ENCODE data around the gene ATP2B3. TPM values are rescaled to one million over a fixed set of nuclear protein-coding genes. Genes with fewer than 3 reads are reported as not detected.

ATP2B3 gene
- polyA plus RNA-seq, 1 donor from 2014 or later, result 5.3 TPM

GRCh38 chrX:153573984-153574383, 56.5 kb downstream of the ATP2B3 start:
- no peak for TF ChIP-seq SMC3 (conservative IDR thresholded peaks at IDR 0.05; ENCODE audit: poor library complexity)
- no peak for TF ChIP-seq TAF1 (IDR thresholded peaks at IDR 0.05; ENCODE audit: low read depth)
- no peak for TF ChIP-seq MXI1 (conservative IDR thresholded peaks at IDR 0.05; ENCODE audit: poor library complexity, severe bottlenecking)
- TF ChIP-seq REST (IDR thresholded peaks at IDR 0.05; ENCODE audit: borderline replicate concordance), result no peak
- TF ChIP-seq EP300 (conservative IDR thresholded peaks at IDR 0.05; ENCODE audit: poor library complexity, severe bottlenecking), result no peak
- no peak for TF ChIP-seq CTCF (IDR thresholded peaks at IDR 0.05; ENCODE audit: poor library complexity, severe bottlenecking)
- no peak for TF ChIP-seq RAD21 (conservative IDR thresholded peaks at IDR 0.05)
- no peak for TF ChIP-seq POLR2AphosphoS5 (IDR thresholded peaks at IDR 0.05)
- no peak for TF ChIP-seq EZH2 (IDR thresholded peaks at IDR 0.05; ENCODE audit: borderline replicate concordance, insufficient read depth, low read length, poor library complexity, severe bottlenecking)
- H3K27me3 ChIP-seq (ENCODE audit: insufficient read depth, low read depth, low read length), result no peaks in the 10 kb centered on the region
- no peak overlapping the region for H3K27ac ChIP-seq (ENCODE audit: low read length)
- no peak overlapping the region for H3K4me2 ChIP-seq (ENCODE audit: low read length)
- H3F3A ChIP-seq (ENCODE audit: insufficient read depth, low read length, poor library complexity, severe bottlenecking), result no peaks in the 10 kb centered on the region
- H3K79me2 ChIP-seq (replicated peaks; ENCODE audit: insufficient read depth, low read length), result no peaks in the 10 kb centered on the region
- H3K4me3 ChIP-seq (ENCODE audit: low read length), result no peak overlapping the region
- no peaks in the 10 kb centered on the region for H4K20me1 ChIP-seq (ENCODE audit: insufficient read depth)
- no peaks in the 10 kb centered on the region for H3K9me3 ChIP-seq (ENCODE audit: low read length)
- H2AFZ ChIP-seq (ENCODE audit: low read depth, low read length), result no peak overlapping the region
- H3K36me3 ChIP-seq (ENCODE audit: insufficient read depth, low read length), result no peaks in the 10 kb centered on the region
- H3K9ac ChIP-seq (ENCODE audit: low read length), result no peak overlapping the region
- H3K9me2 ChIP-seq (ENCODE audit: insufficient read depth, low read length), result no peaks in the 10 kb centered on the region

DNA sequence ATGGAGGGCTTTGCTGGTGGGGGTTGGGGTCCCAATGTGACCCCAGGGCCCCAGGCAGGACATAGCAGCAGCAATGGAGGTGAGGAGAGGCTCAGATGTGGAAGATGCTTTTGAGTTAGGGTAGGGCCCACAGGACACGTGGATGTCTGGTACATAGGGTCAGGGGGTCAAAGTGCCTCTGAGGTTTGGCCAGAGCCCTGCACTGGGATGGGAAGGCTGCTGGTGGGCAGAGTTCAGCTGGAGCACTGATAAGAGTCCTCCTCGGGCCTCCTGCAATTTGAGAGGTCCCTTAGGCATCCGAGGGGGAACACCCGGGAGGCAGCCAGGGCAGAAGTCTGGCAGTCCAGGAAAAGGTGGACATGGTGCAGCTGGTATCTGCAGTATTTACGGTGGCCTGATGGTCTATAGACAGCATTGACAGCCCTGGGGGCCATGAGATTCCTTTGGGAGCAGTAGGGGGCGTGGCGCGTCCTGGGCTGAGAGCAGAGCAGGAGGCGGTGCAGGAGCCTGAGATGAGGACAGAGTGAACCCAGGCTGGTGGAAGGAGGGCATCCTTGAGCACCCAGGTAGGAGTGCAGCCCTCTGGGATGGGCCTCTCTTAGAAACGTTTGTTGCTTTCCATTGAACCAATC, 58.9 kb downstream of the ATP2B3 start:
- Histone ChIP-seq H2AFZ (ENCODE audit: low read depth, low read length) (no peak overlapping the region), H3K79me2 (replicated peaks; ENCODE audit: insufficient read depth, low read length) (no peaks in the 10 kb centered on the region), H3F3A (ENCODE audit: insufficient read depth, low read length, poor library complexity, severe bottlenecking) (no peaks in the 10 kb centered on the region), H3K9me2 (ENCODE audit: insufficient read depth, low read length) (no peaks in the 10 kb centered on the region), H3K27ac (ENCODE audit: low read length) (no peak overlapping the region), H3K9me3 (ENCODE audit: low read length) (no peaks in the 10 kb centered on the region), H3K9ac (ENCODE audit: low read length) (no peak overlapping the region), H3K27me3 (ENCODE audit: insufficient read depth, low read depth, low read length) (no peaks in the 10 kb centered on the region), H4K20me1 (ENCODE audit: insufficient read depth) (no peaks in the 10 kb centered on the region), H3K4me2 (ENCODE audit: low read length) (no peak overlapping the region), H3K36me3 (ENCODE audit: insufficient read depth, low read length) (no peaks in the 10 kb centered on the region), H3K4me3 (ENCODE audit: low read length) (no peak overlapping the region)
- no peak for TF ChIP-seq SMC3 (conservative IDR thresholded peaks at IDR 0.05; ENCODE audit: poor library complexity)
- TF ChIP-seq POLR2AphosphoS5 (IDR thresholded peaks at IDR 0.05), result no peak
- TF ChIP-seq REST (IDR thresholded peaks at IDR 0.05; ENCODE audit: borderline replicate concordance), result no peak
- TF ChIP-seq CTCF (IDR thresholded peaks at IDR 0.05; ENCODE audit: poor library complexity, severe bottlenecking), result no peak

All from neural cell (in vitro differentiated cells).